T-helper 1 cell treated with Interleukin-12 subunit alpha and Interleukin-12 subunit beta and Interleukin-4 antibody, amounts not matched to agents 30 ng/mL and 1 ng/mL, for 36 hours (primary cell): ENCODE results near the gene A4GNT. TPM values are rescaled to one million over a fixed set of nuclear protein-coding genes. Genes with fewer than 3 reads are reported as not detected.

ENCODE experiments used
- intact Hi-C: fragments of 100-400 bp; cut with micrococcal nuclease; formaldehyde crosslinking; loops from one replicate; pipeline ENCODE4 v1.15.1; 2024
- total RNA-seq: library from RNA; stranded (reverse); gene quantifications from 2 replicates; pipeline ENCODE4 v1.2.3, GENCODE V29; 2022

Gene A4GNT
- total RNA-seq, 1 donor from 2014 or later = not detected

DNA sequence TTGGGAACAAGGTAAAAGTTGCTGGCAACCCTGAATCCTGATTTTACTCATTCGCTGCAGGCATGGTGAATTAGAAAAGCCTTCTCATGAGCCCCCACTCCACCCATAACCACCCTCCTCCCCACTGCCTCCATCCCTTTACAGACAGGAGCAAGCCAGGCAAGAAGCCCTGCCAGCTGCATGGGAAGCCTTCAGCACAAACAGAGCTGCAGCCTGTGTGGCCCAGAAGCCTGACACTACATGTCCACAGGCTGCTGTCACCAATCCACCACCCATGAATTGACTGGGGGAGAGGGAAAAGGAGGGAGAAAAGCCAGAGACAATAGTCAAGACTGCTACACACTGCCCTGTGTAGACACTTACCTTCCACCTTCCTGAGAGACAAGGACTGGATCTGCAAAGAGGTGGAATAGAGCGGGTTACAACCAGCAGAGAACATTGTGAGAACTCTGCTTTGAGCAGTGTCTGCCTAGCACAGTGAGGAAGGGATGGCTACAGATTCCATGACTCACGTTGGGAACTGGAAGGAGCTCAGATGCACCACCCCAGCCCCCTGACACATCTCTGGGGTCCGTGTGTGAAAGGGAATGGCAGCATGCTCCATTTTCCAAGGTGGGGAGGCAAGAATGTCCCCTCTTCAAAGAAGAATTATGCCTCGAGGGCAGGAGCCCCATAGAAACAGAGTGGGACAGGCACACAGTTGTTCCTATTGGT lies 50.7 kb downstream of the A4GNT start:
- intact Hi-C loops = loop anchor here (1.0 to 5.0 kb wide), 4 partner anchors 13 to 246 kb away; partner anchors contain the start of genes DBR1, DZIP1L and NME9

DNA sequence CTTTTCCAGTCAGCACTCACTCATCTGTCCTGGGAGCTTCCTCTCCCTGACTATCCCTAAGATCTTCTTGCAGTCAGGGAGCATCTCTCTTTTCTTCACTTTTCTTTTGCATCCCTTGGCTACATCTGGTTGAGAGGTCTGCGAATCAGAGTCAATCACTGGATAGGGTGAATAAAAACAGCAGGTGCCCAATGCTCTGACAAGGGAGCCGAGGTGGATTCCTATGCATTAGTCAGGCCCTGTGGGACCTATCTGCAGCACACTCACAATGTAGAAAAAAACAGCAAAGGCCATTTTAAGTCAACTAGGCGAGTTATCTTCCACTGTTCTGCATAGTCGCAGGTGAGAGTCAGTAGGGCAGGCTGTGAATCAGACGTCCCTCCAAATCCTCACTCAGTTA lies 52.3 kb downstream of the A4GNT start:
- intact Hi-C loops = loop anchor here (5.0 kb wide), 2 partner anchors 37 to 247 kb away; partner anchors contain the start of genes DZIP1L and NME9

DNA sequence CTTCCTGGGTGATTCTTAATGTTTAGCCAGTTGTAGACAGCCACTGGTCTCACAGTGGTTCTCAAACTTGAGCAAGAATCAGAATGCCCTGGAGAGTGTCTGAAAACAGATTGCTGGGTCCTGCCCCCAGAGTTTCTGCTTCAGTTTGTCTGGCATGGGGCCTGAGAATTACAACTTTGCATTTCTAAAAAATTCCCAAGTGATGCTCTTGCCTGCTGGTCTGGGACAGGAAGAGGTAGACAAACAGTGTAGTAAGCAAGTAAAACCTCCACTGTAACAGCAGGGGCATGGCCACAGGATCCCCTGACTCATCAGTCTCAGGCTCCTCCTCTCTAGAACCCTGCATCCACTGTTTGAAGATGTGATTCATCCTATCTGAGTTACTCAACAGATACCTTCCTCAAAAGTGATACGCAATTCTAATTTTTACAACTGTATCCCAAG lies 53.3 kb downstream of the A4GNT start:
- intact Hi-C loops = no loop called here

DNA sequence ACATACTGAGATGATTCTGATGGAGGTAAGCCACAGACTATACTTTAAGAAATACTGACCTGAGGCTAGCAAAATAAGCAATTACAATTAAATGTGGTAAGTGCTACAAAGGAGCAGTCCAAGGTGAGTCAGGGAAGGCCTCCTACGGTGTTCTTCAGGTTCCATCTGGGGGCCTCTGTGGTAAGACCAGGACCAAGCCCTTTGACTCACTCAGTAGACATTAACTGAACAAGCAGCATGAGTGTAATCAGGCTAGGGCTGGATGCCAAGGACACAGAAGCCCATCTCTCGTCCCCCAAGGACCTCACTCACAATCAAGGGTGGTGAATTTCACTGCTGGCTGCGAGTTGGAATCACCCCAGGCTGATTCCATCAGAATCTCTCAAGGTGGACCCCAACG lies 54.1 kb downstream of the A4GNT start:
- intact Hi-C loops = no loop called here

Other genes starting within 250 kb of the A4GNT start
- not detected in 2 replicates for gene CLDN18, start 122.2 kb downstream of the A4GNT start, total RNA-seq
- 0.15 TPM in 1 of 2 replicates, not detected in the other for gene DZIP1L, start 16.8 kb downstream of the A4GNT start, total RNA-seq
- gene DBR1, start 42.5 kb upstream of the A4GNT start, total RNA-seq = 21.4 and 22.1 TPM in 2 replicates
- 45.5 and 57.3 TPM in 2 replicates for gene ARMC8, start 54.9 kb upstream of the A4GNT start, total RNA-seq
- gene NME9, start 197.5 kb upstream of the A4GNT start, total RNA-seq = 0.71 TPM in 1 of 2 replicates, not detected in the other
- not detected in 2 replicates for gene MRAS, start 216.2 kb upstream of the A4GNT start, total RNA-seq